Trophoblast cell (in vitro differentiated cells and primary cell): ENCODE measurements around the gene NAT14.

Source experiments
- DNase-seq, 2 donors: peaks; one replicate each; pipeline ENCODE4 v3.0.0-alpha.2; 2016
- H2AFZ ChIP-seq: 2 replicates; pipeline ENCODE4 v1.6.1; 2013; ENCODE audit warnings: low read length, moderate library complexity, mild to moderate bottlenecking; ENCODE audit not compliant: insufficient read depth, poor library complexity
- H2AK5ac ChIP-seq: 2 replicates; pipeline ENCODE4 v1.6.1; 2013; ENCODE audit warnings: mild to moderate bottlenecking, low read length
- H2BK120ac ChIP-seq: 2 replicates; pipeline ENCODE4 v1.6.1; 2013; ENCODE audit warnings: low read length, mild to moderate bottlenecking, moderate library complexity; ENCODE audit not compliant: insufficient read depth, poor library complexity
- H2BK12ac ChIP-seq: 2 replicates; pipeline ENCODE4 v1.6.1; 2013; ENCODE audit warnings: mild to moderate bottlenecking, low read length, moderate library complexity
- H2BK5ac ChIP-seq: 2 replicates; pipeline ENCODE4 v1.6.1; 2013; ENCODE audit warnings: low read length, low read depth, moderate library complexity, mild to moderate bottlenecking; ENCODE audit not compliant: poor library complexity
- H3K14ac ChIP-seq: 2 replicates; pipeline ENCODE4 v1.6.1; 2013; ENCODE audit warnings: mild to moderate bottlenecking, low read length
- H3K18ac ChIP-seq: 2 replicates; pipeline ENCODE4 v1.6.1; 2013; ENCODE audit warnings: mild to moderate bottlenecking, low read length
- H3K23ac ChIP-seq: 2 replicates; pipeline ENCODE4 v1.6.1; 2013; ENCODE audit warnings: low read length
- H3K27ac ChIP-seq: 2 replicates; pipeline ENCODE4 v1.5.1; 2013; ENCODE audit warnings: low read depth, mild to moderate bottlenecking, inconsistent platforms, low read length, moderate library complexity
- H3K27me3 ChIP-seq: 2 replicates; pipeline ENCODE4 v1.6.1; 2013; ENCODE audit warnings: inconsistent platforms, mild to moderate bottlenecking, low read length, moderate library complexity; ENCODE audit not compliant: insufficient read depth
- H3K36me3 ChIP-seq, 2 experiments: 1 replicate in 1 of 2; 2 replicates in 1 of 2; pipeline ENCODE4 v1.6.1; 2013; ENCODE audit warnings: low read length in 2 of 2, mild to moderate bottlenecking in 2 of 2, moderate library complexity in 1 of 2; ENCODE audit not compliant: insufficient read depth in 2 of 2, control insufficient read depth in 1 of 2
- H3K4ac ChIP-seq: 2 replicates; pipeline ENCODE4 v1.6.1; 2013; ENCODE audit warnings: low read depth, mild to moderate bottlenecking, low read length, moderate library complexity
- H3K4me1 ChIP-seq, 2 experiments: 1 replicate in 1 of 2; 2 replicates in 1 of 2; pipeline ENCODE4 v1.6.1; 2013; ENCODE audit warnings: low read length in 2 of 2, mild to moderate bottlenecking in 2 of 2, moderate library complexity in 1 of 2; ENCODE audit not compliant: insufficient read depth in 2 of 2, control insufficient read depth in 1 of 2
- H3K4me2 ChIP-seq: 2 replicates; pipeline ENCODE4 v1.6.1; 2013; ENCODE audit warnings: inconsistent platforms, mild to moderate bottlenecking, low read length, moderate library complexity
- H3K4me3 ChIP-seq: 2 replicates; pipeline ENCODE4 v1.5.1; 2013; ENCODE audit warnings: mild to moderate bottlenecking, low read depth, low read length, inconsistent platforms
- H3K79me1 ChIP-seq: one replicate; pipeline ENCODE4 v1.6.1; 2013; ENCODE audit warnings: low read length
- H3K79me2 ChIP-seq: 2 replicates; pipeline ENCODE4 v1.6.1; 2013; ENCODE audit warnings: low read length, mild to moderate bottlenecking; ENCODE audit not compliant: control insufficient read depth, insufficient read depth, poor library complexity
- H3K9ac ChIP-seq: 2 replicates; pipeline ENCODE4 v1.6.1; 2013; ENCODE audit warnings: mild to moderate bottlenecking, low read length
- H3K9me3 ChIP-seq: 2 replicates; pipeline ENCODE4 v1.6.1; 2013; ENCODE audit warnings: low read depth, mild to moderate bottlenecking, control low read depth, inconsistent platforms, low read length; ENCODE audit not compliant: insufficient read depth
- H4K12ac ChIP-seq: 2 replicates; pipeline ENCODE4 v1.6.1; 2013; ENCODE audit warnings: low read depth, mild to moderate bottlenecking, low read length, moderate library complexity
- H4K8ac ChIP-seq: 2 replicates; pipeline ENCODE4 v1.6.1; 2013; ENCODE audit warnings: low read depth, mild to moderate bottlenecking, low read length, moderate library complexity
- H4K91ac ChIP-seq: one replicate; pipeline ENCODE4 v1.6.1; 2013; ENCODE audit warnings: low read depth, mild to moderate bottlenecking, low read length, moderate library complexity
- WGBS: extraction: QIAGEN DNeasy Blood & Tissue Kit; methylation state at CpG from one replicate; pipeline ENCODE4 v1.1.7; 2013; ENCODE audit warnings: missing lambda C conversion rate; ENCODE audit not compliant: insufficient read length, insufficient coverage; ENCODE audit errors: extremely low coverage; 5-methylcytosine and 5-hydroxymethylcytosine counted together

The NAT14 gene

GRCh38 chr19:55491546-55492360, 6.8 kb downstream of the NAT14 start:
- Histone ChIP-seq H3K79me1 (peaks cover 27% of the 10 kb centered on the region), H3K4me1 (peaks cover 27 to 40% of the 10 kb centered on the region in 2 experiments), H3K4me3 (no peak overlapping the region), H3K18ac (no peak overlapping the region), H3K23ac (no peak overlapping the region), H2BK12ac (peak overlapping the region; percentile 55), H2AFZ (no peak overlapping the region), H3K27me3 (no peaks in the 10 kb centered on the region), H4K91ac (peak overlapping the region; percentile 54), H3K4ac (no peak overlapping the region), H3K4me2 (no peak overlapping the region), H3K9ac (no peak overlapping the region), H3K36me3 (peaks cover 13 to 16% of the 10 kb centered on the region in 2 experiments), H2BK5ac (no peak overlapping the region), H3K27ac (no peak overlapping the region), H2AK5ac (peak overlapping the region; percentile 36), H4K12ac (no peak overlapping the region), H3K9me3 (no peaks in the 10 kb centered on the region), H3K14ac (no peak overlapping the region), H4K8ac (no peak overlapping the region), H3K79me2 (peaks cover 8% of the 10 kb centered on the region), H2BK120ac (no peak overlapping the region)
- DNase-seq = no peak
- no CpG with 5 or more reads among the region's 24 CpGs for WGBS

GRCh38 chr19:55492362-55492944, 7.5 kb downstream of the NAT14 start:
- Histone ChIP-seq H3K4me2 (no peak overlapping the region), H3K79me2 (peaks cover 5% of the 10 kb centered on the region), H3K23ac (no peak overlapping the region), H3K14ac (no peak overlapping the region), H3K4ac (no peak overlapping the region), H2AFZ (no peak overlapping the region), H3K4me3 (no peak overlapping the region), H3K9me3 (no peaks in the 10 kb centered on the region), H2AK5ac (peak overlapping the region; percentile 36), H3K18ac (no peak overlapping the region), H2BK120ac (no peak overlapping the region), H3K79me1 (peaks cover 20% of the 10 kb centered on the region), H2BK12ac (peak overlapping the region; percentile 55), H3K4me1 (peaks cover 26 to 37% of the 10 kb centered on the region in 2 experiments), H2BK5ac (no peak overlapping the region), H3K27ac (no peak overlapping the region), H4K12ac (no peak overlapping the region), H4K8ac (no peak overlapping the region), H3K27me3 (no peaks in the 10 kb centered on the region), H3K36me3 (peaks cover 13 to 16% of the 10 kb centered on the region in 2 experiments), H4K91ac (peak overlapping the region; percentile 54), H3K9ac (no peak overlapping the region)
- no CpG with 5 or more reads among the region's 12 CpGs for WGBS
- DNase-seq = no peak

GRCh38 chr19:55493052-55493644, 8.2 kb downstream of the NAT14 start:
- Histone ChIP-seq H3K79me2 (peaks cover 5% of the 10 kb centered on the region), H2AK5ac (peak overlapping the region; percentile 80), H3K4me3 (no peak overlapping the region), H2BK120ac (peak overlapping the region; percentile 65), H3K18ac (peak overlapping the region; percentile 63), H3K4ac (no peak overlapping the region), H2BK12ac (peak overlapping the region; percentile 46), H3K79me1 (peaks cover 13% of the 10 kb centered on the region), H3K14ac (peak overlapping the region; percentile 11), H3K4me1 (peaks cover 23 to 32% of the 10 kb centered on the region in 2 experiments), H3K4me2 (no peak overlapping the region), H3K23ac (no peak overlapping the region), H4K91ac (peak overlapping the region; percentile 81), H4K12ac (peak overlapping the region; percentile 3), H3K27me3 (no peaks in the 10 kb centered on the region), H3K9ac (no peak overlapping the region), H2AFZ (no peak overlapping the region), H3K27ac (peak overlapping the region; percentile 23), H3K36me3 (peaks cover 17 to 21% of the 10 kb centered on the region in 2 experiments), H3K9me3 (no peaks in the 10 kb centered on the region), H2BK5ac (peak overlapping the region; percentile 18), H4K8ac (peak overlapping the region; percentile 23)
- WGBS = no CpG with 5 or more reads among the region's 18 CpGs
- no peak for DNase-seq

GRCh38 chr19:55493645-55494171, 8.7 kb downstream of the NAT14 start:
- Histone ChIP-seq H3K23ac (no peak overlapping the region), H3K4ac (no peak overlapping the region)
- no CpG with 5 or more reads among the region's 38 CpGs for WGBS

More at GRCh38 chr19:55493645-55494171, 8.7 kb downstream of the NAT14 start:
- Histone ChIP-seq H2AFZ (no peak overlapping the region), H3K9ac (no peak overlapping the region), H3K79me2 (peaks cover 2% of the 10 kb centered on the region), H3K4me1 (peaks cover 19 to 28% of the 10 kb centered on the region in 2 experiments), H2BK5ac (peak overlapping the region; percentile 18), H3K36me3 (peaks cover 17 to 24% of the 10 kb centered on the region in 2 experiments), H3K14ac (peak overlapping the region; percentile 11), H2BK120ac (peak overlapping the region; percentile 65), H3K27ac (peak overlapping the region; percentile 23), H3K79me1 (peaks cover 9% of the 10 kb centered on the region), H2AK5ac (peak overlapping the region; percentile 80), H4K12ac (peak overlapping the region; percentile 3), H2BK12ac (peak overlapping the region; percentile 46), H4K8ac (peak overlapping the region; percentile 23), H3K4me2 (no peak overlapping the region), H3K27me3 (no peaks in the 10 kb centered on the region), H3K18ac (peak overlapping the region; percentile 63), H3K9me3 (no peaks in the 10 kb centered on the region), H4K91ac (peak overlapping the region; percentile 81), H3K4me3 (no peak overlapping the region)
- DNase-seq = no peak
